COLO668 (cell line): ENCODE data around the gene FUBP3.

Experiments used
- DNase-seq: peaks from one replicate; lab custom pipeline; 2025; ENCODE audit not compliant: unreplicated experiment; lab: John Stamatoyannopoulos, UW

FUBP3 gene

DNA sequence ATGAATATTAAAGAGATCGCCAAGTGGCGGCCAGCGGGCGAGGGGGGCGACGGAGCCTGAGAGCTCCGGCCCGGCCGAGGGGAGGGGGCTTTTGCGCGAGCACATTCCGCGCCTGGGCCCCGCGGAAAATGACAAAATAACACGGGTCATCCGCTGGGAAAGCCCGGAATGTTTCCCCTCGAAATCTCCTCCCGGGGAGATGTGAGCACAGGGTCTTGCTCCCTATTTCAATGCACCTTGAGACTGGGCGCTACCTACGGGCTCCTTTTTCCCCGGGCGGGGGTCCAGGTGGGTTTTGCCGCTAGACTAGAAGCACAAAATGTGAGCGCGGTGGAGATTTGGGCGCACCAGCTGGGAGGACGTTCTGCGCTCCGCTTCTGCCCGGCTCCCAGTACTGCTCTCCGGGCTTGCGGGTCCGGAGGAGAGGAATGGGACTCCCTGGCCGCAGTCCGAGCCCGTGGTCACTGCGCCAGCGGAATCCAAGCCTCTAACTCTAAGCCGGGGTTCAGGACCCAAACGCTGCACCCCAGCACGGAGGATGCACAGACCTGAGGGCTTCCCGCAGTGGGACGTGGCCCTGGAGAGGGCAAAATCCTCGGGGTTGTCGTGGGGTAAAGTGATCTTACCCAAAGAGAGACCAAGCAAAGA, 82.2 kb downstream of the FUBP3 start:
- no peak for DNase-seq

DNA sequence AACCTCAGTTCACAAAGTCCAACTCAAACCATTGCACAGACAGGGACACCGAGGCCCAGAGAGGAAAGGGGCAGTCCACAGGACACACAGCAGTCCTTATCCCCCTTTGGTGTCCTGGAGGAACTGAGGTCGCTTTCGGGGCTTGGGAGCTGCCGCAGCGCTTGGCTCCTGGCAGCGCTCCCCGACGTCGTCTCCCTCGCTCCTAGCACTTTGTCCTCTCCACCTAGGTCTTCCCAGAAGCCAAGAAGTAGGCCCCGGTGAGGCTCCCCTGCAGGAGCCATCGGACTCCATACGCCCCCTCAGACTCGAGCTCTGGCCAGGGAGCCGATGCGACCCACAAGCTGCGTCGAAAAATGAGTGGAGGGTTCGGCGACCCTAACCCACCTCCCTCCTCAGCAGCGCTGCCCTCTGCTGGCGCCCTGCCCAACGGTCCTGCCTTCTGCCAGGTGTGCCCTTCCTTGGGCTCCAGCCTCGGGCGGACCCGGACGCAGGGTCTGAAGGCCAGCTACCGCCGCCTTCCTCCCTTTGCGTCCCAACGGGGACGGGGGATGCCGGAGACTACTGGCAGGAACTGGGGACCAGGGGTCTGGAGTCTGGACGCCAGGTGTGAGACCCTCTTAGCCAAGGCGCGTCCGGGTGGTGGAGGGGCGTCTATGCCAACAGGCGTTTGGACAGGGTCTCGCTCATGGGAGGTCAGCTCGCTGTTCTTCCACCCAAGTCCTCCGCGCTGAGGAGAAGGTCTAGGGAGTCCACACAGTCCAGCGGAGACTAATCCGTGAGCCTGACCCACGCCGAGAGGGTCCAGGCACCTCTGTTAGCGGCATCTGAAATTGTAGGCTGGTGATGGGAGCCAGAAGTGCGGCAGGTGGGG, 83.0 kb downstream of the FUBP3 start:
- no peak for DNase-seq

DNA sequence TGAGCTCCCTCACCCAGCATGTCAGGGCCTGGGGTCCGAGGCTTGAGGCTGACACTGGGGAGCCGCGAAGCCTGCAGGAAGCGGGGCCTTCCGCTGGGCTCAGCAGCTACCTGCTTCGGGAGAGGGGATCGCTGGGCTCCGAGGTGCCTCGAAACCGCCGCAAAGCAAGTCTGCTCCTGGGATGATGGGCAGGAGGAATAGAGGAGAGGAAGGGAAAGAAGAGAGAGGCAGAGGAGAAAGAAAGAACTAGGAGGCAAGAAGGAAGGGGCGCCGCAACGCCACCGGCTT, 83.5 kb downstream of the FUBP3 start:
- no peak for DNase-seq

GRCh38 chr9:130663258-130663976, 84.0 kb downstream of the FUBP3 start:
- DNase-seq: no peak

DNA sequence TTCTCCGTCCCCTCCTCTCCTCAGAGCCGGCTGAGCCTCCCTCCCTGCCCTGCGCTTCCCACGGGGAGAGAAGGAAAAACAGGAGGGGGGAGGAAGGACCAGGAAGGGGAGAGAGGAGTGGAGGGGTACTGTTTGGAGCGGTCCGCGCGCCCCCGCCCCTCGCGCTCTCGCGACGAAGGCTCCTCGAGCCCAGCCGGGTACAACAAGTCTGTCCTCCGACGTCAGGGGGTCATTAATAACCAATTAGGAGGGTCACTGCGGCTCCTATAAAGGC, 84.5 kb downstream of the FUBP3 start:
- DNase-seq: no peak

DNA sequence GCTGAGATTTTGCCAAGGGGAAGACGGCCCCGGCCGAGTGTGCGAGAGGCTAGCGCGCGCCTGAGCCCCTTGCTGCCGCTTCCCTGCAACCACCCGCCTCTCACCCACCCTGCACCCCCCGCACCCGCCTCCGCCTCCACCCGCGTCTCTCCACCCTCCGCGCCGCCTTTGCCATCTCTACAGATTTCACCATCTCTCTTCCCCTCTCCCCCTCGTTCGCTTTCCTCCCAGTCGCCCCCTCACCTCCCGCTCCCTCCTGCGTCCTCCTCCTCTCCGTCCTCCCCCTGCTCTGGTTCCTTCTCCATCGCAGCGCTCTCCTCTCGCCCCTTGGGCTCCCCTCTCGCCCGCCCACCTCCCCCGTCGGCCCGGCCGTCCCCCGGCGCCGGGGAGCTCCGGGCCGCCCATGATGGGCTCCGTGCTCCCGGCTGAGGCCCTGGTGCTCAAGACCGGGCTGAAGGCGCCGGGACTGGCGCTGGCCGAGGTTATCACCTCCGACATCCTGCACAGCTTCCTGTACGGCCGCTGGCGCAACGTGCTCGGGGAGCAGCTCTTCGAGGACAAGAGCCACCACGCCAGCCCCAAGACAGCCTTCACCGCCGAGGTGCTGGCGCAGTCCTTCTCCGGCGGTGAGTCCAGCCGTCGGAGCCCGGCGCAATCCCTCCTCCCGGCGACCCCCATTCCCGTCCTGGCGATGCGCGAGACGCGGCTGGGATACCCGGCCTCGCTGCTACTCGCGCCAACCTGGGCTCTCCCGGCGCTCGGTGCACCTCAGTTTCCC, 85.1 kb downstream of the FUBP3 start, which contains the start of gene PRDM12:
TSS of gene PRDM12 (plus strand) at position 344 of the 778 bp plus-strand sequence. CDS start at position 404, 60 bp downstream.
- DNase-seq: no peak

DNA sequence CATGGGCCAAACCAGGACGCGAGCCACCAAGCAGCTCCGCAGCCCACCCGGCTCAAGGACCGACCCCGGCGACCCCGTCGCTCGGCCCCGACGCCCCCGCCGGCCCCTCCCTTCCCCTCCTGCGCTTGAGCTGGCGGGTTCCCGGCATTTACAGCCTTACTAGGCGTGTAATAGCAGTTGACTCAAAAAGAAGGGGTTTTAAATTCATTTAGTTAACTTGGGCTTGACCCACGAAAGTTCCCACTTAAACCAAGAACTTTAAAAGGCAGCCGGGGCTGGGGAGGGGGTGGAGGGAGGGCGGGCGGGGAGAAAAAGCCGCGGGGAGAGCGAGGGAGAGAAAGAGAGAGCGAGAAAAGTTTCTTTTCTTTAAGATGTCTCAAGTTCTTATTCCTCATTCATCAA, 85.7 kb downstream of the FUBP3 start:
- DNase-seq: no peak

DNA sequence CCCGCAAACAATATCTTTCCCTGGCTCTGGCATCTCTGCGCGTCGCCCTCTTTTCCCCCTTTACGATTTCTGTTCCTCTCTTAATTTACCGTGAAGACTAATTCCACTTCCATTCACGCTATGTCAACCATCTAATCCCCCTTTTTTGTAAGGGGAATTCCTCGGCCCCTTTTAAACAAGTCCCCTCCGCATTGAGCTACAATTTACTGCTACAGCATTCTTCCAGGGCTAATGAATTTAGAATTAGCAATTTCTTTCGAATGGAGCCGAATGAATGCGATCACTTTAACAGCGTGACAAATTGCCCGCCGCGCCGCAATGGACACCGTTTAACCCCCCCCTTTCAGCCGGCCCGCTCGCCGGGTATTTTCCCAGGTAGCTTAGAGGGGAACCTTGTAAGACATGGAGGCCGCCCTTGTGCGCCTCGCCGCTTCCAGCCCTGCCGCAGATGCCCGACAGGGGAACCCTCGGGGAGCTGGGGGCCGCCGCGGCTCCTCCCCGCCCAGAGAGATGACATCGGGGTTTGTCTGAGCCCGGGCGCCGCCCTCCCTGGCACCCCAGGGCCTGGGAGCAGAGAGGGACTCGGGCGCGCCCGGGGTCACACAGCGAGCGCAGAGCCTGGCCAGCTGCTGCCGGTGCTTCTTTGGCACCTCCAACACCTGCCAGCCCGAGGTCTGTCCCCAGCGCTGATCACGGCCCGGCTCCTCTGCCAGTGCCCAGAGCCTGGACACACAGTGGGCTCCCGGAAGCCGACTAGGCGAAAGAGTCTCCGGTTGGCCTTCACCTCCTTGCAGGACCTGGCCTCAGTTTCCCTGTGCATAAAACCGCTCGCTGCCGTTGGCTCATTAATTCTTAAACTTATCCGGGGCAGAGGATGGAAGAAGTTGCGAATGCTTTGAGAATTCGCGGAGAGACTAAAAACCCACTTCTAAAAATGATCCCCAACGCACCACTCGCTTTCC, 86.3 kb downstream of the FUBP3 start:
- DNase-seq: peak; percentile 14

- DNase-seq: no peak
Measured at GRCh38 chr9:130666393-130667119, 87.2 kb downstream of the FUBP3 start.

- DNase-seq: no peak
Measured at GRCh38 chr9:130667120-130667435, 87.7 kb downstream of the FUBP3 start.

DNA sequence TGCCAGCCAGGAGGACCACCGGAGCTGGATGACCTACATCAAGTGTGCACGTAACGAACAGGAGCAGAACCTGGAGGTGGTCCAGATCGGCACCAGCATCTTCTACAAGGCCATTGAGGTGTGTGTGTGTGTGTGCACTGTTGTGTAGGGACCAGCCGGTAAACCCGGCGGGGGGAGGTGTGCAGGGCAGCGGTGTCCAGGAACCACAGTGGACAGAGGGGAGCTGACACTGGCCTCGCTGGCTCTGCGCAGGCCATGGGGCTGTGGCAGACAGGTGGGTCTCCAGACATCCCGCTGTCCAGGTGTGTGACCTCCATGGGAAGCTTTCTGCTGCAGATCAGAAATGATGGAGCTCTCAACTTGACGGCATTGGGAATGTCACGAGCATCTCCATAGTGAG, 88.8 kb downstream of the FUBP3 start:
- DNase-seq: no peak

DNA sequence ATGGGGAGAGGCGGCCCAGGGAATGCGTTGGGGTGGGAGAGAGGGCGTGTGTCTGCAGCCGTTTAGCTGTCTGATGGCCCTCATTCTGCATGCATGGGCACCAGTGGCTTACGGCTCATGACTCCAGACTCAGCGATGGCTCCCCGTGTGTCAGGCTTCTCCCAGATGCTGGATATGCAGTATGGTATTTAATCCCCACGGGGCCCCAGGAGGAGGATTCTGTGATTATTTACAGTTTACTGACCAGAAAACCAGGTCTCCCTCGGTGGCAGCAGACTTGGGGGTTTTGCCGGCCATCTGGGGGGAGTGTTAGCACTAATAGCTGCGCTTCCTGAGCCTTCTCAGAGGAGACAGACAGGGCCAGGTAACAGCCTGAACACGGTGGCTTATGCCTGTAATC, 89.3 kb downstream of the FUBP3 start:
- no peak for DNase-seq

DNA sequence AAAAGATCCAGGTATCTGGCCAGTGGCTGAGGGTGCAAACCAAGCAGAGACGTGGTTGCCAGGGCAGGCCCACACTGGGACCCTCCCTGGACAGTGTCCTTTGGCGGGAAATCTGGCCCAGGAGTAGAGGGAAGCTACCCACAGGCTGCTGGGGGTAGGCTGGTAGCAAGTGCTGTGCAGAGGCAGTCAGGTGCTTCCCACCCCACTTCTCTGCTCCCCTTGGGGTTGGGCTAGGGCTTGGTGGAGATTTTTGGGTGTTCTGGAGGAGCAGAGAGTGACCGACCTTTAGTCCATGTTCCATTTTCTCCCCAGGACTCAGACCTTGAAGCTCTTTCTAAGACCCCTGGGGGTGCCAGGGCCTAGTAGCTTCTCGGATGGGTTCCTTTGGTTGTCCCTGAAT, 90.6 kb downstream of the FUBP3 start:
- no peak for DNase-seq

DNA sequence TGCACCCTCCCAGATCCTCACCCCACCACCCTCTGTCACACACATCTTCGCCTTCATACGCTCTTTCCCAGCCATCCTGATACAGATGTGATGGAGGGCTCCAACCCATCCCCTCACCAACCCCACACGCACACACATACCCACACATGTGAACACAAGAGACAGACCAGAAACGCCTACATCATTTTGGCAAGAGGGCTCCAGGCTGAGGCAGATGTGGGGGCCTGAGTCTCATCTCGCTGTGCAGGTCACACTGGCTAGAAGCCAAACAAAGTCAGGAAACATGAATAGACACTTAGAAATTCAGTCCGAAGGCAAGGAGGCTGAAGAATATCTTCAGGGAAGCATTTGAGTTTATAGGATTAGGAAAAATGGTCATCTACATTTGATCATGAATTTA, 91.3 kb downstream of the FUBP3 start:
- DNase-seq: no peak

- DNase-seq: no peak
Measured at GRCh38 chr9:130672466-130672865, 93.1 kb downstream of the FUBP3 start.

GRCh38 chr9:130672933-130673615, 93.7 kb downstream of the FUBP3 start:
- DNase-seq: no peak

DNA sequence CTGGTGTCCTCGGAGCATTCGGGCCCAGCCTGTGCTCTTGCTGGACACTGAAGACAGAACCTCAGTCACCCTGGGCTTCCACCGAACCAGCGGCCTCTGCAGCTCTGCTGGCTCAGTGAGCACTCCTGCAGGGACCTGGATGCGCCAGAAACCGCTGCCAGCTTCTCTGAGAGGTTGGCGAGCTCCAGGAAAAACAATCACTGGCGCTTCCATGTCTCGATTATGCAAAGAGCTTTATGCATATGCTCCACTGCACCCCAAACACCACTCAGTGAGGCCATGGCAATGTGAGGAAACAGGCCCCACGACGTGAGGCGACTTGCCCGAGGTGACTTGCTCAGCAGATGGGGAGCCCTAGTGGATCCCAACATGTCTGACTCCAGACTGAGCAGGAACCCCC, 96.0 kb downstream of the FUBP3 start:
- no peak for DNase-seq

DNA sequence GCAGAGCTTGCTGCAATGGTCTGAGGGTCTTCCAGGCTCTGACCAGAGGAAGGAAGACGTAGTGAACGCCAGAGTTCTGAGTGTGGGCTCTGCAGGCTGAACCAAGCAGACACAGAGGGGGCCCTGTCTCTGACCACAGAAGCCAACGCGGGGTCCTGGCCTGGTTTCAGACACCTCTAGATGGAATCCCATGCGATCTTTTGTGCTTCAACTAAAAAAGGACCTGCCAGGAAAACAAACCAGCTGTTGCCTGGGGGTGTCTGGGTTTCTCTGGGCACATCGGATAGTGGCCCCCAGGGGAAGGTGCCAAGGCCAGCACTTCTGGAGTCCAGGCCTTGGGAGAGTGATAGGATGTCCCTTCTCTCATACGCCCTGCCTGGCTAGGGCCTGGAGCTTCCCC, 97.9 kb downstream of the FUBP3 start:
- no peak for DNase-seq
